NCI-H2227 (cell line): ENCODE data around the gene RGCC.

ENCODE experiments used
- DNase-seq: peaks from one replicate; lab custom pipeline; 2025; ENCODE audit not compliant: unreplicated experiment; lab: John Stamatoyannopoulos, UW

Gene RGCC

GRCh38 chr13:41514853-41515395 is 57.6 kb downstream of the RGCC start:
- DNase-seq = no peak

- no peak for DNase-seq
These were observed 58.3 kb downstream of the RGCC start for GRCh38 chr13:41515491-41516139.

- no peak for DNase-seq
These were observed 58.8 kb downstream of the RGCC start for GRCh38 chr13:41516166-41516565.

- DNase-seq = no peak
These were observed 59.4 kb downstream of the RGCC start for GRCh38 chr13:41516760-41517159.

GRCh38 chr13:41520016-41520659 is 62.8 kb downstream of the RGCC start:
- no peak for DNase-seq
